ENCODE data around the gene SNAI3.

Gene SNAI3

GRCh38 chr16:88635671-88636319 is 50.5 kb downstream of the SNAI3 start:
- no peak overlapping the region for H3K4me3 ChIP-seq (ENCODE audit: low read depth, low read length)
- TF ChIP-seq, protein P1, sequence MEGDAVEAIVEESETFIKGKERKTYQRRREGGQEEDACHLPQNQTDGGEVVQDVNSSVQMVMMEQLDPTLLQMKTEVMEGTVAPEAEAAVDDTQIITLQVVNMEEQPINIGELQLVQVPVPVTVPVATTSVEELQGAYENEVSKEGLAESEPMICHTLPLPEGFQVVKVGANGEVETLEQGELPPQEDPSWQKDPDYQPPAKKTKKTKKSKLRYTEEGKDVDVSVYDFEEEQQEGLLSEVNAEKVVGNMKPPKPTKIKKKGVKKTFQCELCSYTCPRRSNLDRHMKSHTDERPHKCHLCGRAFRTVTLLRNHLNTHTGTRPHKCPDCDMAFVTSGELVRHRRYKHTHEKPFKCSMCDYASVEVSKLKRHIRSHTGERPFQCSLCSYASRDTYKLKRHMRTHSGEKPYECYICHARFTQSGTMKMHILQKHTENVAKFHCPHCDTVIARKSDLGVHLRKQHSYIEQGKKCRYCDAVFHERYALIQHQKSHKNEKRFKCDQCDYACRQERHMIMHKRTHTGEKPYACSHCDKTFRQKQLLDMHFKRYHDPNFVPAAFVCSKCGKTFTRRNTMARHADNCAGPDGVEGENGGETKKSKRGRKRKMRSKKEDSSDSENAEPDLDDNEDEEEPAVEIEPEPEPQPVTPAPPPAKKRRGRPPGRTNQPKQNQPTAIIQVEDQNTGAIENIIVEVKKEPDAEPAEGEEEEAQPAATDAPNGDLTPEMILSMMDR (IDR thresholded peaks at IDR 0.05; ENCODE audit: borderline replicate concordance, insufficient read depth, low read depth, low read length) = no peak

- TF ChIP-seq, protein P1 (IDR thresholded peaks at IDR 0.05; ENCODE audit: borderline replicate concordance, insufficient read depth, low read depth, low read length) = no peak
- peak overlapping the region; percentile 61 for H3K4me3 ChIP-seq (ENCODE audit: low read depth, low read length)
These were observed 51.2 kb downstream of the SNAI3 start for GRCh38 chr16:88634994-88635670.

GRCh38 chr16:88634141-88634993 is 51.9 kb downstream of the SNAI3 start:
- peak overlapping the region; percentile 61 for H3K4me3 ChIP-seq (ENCODE audit: low read depth, low read length)
- TF ChIP-seq, protein P1 (IDR thresholded peaks at IDR 0.05; ENCODE audit: borderline replicate concordance, insufficient read depth, low read depth, low read length) = no peak

DNA sequence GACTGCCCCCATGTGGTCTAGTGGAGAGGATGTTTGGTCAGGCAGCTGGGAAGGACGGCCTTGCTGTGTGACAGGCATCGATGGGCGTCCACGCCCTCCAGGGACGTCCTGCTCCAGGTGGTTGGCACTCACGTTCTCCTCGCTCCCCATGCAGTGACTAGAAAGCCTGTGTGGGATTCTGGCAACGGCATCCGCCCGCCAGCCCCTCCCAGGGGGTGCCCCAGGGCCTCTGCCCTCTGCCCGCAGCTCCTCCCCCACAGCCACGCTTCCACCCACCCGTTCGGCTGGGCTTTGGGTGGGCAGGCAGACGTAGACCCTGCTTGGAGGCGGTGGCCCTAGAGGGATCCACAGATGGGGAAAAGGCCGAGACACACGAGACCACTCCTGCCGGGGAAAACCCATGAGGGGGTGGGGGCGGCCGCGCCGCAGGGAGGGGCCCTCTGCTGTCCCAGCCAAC is 52.6 kb downstream of the SNAI3 start:
- TF ChIP-seq, protein P1 (IDR thresholded peaks at IDR 0.05; ENCODE audit: borderline replicate concordance, insufficient read depth, low read depth, low read length) = no peak
- H3K4me3 ChIP-seq (ENCODE audit: low read depth, low read length) = peak overlapping the region; percentile 61

DNA sequence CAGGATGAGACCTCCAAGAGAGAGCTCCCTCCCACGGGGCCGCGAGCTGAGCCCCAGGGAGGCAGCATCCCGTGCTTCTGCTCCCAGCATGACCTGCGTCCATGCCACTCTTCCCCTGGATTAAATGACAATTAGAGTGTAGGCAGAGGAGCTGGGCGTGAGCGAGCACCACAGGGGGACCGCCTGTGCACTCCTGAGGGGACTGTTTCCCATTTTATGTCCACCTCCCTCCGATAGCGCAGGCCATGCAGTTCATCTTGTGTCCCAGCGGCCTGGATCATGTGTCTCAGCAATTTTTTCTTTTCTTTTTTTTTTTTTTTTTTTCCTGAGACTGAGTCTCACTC is 53.7 kb downstream of the SNAI3 start:
- TF ChIP-seq, protein P1 (IDR thresholded peaks at IDR 0.05; ENCODE audit: borderline replicate concordance, insufficient read depth, low read depth, low read length) = no peak
- no peak overlapping the region for H3K4me3 ChIP-seq (ENCODE audit: low read depth, low read length)

DNA sequence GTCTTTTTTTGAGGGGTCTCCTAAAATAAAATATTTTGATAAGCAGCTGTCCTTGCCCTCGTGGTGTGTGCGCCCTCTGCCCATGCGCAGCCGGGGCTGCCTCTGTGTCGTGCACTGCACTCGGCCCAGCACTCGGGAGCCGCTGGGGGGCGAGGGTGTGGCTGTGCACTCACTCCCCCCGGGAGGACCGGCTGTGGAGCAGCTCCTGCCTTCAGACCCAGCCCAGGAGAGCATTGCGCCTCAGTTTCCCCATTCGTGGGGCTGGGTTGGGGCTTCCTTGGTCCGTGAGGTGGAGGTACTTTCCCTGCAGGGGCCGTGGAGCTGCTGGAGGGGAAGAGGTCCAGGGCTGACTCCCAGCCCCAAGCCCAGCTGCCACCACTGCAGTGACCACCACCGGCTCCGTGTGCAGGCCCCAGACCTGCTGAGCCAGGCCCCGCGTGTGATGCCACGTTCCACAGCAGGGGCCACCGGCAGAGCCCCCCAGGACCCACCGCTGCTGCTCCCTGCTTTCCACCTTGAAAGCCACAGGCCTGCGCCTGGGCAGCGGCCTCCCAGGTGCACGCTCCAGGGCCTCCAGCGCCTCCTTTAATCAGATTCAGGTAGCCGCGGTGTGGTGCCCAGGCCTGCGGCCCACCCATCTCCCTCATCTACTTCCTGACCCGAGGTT is 54.3 kb downstream of the SNAI3 start:
- H3K4me3 ChIP-seq (ENCODE audit: low read depth, low read length) = no peak overlapping the region
- TF ChIP-seq, protein P1 (IDR thresholded peaks at IDR 0.05; ENCODE audit: borderline replicate concordance, insufficient read depth, low read depth, low read length) = no peak
